Mucosa of stomach (tissue), 1 donor: ENCODE measurements around the gene HSPA6.
"Not testable (repeated sequence)": the region's sequence is repeated elsewhere in the genome, so short reads cannot be mapped to it uniquely, and the experiment has no call there.

ENCODE experiments used
- H3K27me3 ChIP-seq: one replicate; pipeline ENCODE4 v1.7.0; 2013; ENCODE audit warnings: mild to moderate bottlenecking, low read length; ENCODE audit not compliant: control insufficient read depth, insufficient read depth
- H3K36me3 ChIP-seq: one replicate; pipeline ENCODE4 v1.7.0; 2013; ENCODE audit warnings: low read length; ENCODE audit not compliant: control insufficient read depth, insufficient read depth
- H3K4me1 ChIP-seq: one replicate; pipeline ENCODE4 v1.7.0; 2013; ENCODE audit warnings: mild to moderate bottlenecking, low read length; ENCODE audit not compliant: control insufficient read depth, insufficient read depth
- H3K4me3 ChIP-seq: one replicate; pipeline ENCODE4 v1.7.0; 2013; ENCODE audit warnings: low read length
- H3K9ac ChIP-seq: one replicate; pipeline ENCODE4 v1.7.0; 2013; ENCODE audit warnings: mild to moderate bottlenecking, low read length, moderate library complexity
- H3K9me3 ChIP-seq: one replicate; pipeline ENCODE4 v1.7.0; 2013; ENCODE audit warnings: mild to moderate bottlenecking, low read length, moderate library complexity; ENCODE audit not compliant: control insufficient read depth
- donor health status: Pancreatic carcinoma.

Gene HSPA6

DNA sequence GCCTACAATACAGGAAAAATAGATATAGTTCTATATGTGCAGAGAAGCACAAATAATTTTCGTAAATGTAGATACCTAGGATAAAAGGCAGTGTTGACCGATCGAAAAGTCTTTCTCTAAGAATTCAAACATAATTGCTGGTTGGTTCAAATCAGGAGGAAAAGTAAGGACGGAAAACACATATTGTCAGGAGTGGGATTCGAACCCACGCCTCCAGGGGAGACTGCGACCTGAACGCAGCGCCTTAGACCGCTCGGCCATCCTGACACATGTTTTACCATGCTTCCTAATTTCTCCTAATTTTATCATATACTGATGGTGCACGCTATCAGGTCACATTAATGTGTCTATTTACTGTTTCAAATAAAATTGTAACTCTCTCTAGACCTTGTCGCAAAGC, 5.8 kb downstream of the HSPA6 start:
- not testable (repeated sequence) for H3K9ac ChIP-seq, H3K4me3 ChIP-seq, H3K36me3 ChIP-seq, H3K4me1 ChIP-seq, H3K9me3 ChIP-seq, H3K27me3 ChIP-seq

DNA sequence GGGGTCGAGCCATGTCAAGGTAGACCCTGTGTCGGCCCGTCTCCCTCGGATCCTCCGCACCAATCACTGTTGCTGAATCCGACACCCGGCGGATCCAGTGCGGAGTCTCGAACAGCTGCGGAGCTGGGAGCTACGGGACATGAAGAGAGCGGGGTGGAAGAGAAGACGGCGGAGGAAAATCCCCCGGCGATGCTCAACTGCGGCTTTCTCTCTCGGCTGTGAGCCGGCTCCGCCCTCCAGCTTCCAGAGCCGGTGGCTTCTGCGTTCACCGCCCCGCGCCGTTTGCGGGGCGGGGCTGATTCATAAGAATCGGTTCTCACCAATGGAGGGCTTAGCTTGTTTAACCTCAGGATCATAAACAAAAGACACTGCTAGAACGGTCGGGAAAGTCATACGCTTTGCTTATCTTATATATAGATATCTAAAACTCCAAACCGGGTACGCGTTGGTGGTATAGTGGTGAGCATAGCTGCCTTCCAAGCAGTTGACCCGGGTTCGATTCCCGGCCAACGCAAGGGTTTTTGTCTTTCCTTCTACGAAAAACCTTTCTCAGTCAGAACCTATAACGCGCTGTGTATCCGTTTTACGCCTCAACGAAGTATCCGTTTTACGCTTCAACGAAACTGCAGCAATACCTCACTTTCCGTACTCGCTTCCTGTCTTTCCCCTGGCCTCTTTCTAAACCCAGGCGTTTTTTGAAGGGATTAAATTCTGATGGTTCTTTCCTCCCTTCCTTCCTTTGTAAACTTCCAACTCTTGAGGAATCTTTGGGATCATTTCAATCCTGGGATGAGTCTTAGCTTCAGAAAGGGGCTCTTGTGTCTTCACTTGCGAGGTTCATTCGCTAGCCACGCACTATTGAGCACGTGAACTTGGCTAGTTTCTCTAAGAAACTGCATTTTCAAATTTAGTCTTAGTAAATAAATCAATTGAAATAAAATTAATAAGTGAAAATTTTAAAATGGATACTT, 6.6 kb downstream of the HSPA6 start:
- Histone ChIP-seq H3K9ac (peak overlapping the region; percentile 61), H3K4me3 (peak overlapping the region; percentile 56)
- not testable (repeated sequence) for H3K9me3 ChIP-seq, H3K4me1 ChIP-seq, H3K27me3 ChIP-seq, H3K36me3 ChIP-seq

DNA sequence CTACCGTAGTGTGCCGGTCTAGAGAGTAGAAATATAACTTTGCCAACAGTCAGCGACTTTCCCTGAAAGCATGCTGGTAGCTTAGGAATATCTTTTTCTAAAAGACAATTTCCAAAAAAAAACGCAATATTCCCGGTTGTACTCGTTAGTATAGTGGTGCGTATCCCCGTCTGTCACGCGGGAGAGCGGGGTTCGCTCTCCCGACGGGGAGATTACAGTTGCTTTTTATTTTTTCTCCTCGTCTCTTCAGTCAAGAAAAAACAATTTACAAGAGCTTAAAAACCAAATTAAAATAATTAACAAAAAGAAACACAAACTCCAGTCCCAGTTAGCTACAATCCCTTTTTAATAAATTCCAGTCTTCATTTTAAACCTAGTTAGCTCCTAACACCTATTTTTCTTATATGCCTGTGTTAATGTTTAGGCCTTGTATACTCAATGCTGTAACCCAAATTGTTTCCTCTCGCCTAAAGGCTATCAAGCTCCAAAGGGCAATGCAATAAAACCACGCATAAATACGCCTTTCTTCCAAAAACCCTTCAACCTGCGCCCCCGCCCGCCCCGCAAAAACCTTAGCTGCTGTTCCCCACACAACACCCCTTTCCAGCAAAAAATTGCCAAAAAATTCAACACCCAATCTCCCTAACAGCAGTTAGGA, 7.8 kb downstream of the HSPA6 start:
- peaks cover 4% of the 10 kb centered on the region for H3K27me3 ChIP-seq
- H3K36me3 ChIP-seq = no peaks in the 10 kb centered on the region
- no peak overlapping the region for H3K9ac ChIP-seq
- no peaks in the 10 kb centered on the region for H3K9me3 ChIP-seq
- no peak overlapping the region for H3K4me3 ChIP-seq
- H3K4me1 ChIP-seq = peaks cover 5% of the 10 kb centered on the region

DNA sequence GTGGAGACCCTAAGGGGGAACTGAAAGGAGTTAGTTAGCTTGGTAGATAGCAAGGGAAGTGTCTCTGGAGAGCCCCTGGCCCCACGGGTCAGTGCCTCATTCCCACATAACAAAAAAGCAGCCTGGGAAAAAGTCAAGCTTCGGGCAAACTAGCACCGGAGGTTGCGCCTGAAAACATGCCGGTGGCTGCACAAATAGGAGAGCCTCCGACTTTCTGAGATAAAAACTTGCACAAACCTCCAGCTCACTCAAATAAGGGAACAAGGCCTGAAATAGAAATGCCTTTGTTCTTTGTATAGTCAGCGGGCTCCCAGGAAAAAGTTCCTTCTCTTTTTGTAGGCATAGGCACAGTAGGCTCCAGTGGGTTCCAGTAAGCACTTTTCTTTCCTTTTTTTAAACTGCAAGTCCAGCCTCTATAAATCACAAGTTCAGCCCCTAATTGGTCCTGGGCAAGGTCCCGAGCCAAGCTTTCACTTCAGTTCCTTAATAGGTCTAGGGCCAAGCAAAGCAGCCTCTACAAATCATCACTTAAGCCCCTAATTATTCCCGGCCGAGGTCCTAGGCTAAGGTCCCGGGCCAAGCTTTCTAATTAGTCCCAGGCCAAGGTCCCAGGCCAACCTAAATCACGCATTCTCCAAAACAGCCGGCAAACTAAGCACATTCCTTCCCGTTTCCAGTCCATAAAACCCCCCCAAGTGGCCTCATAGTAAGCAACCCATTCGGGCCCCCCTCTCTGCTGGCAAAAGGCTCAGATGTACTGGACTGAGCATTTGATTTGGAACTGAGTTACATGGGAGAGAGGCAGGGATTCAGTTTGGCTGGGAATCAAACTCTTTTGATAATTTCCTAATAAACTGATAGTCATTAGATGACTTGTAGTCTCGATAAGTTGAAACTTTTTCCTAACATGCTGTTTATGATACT, 8.6 kb downstream of the HSPA6 start:
- not testable (repeated sequence) for H3K9me3 ChIP-seq, H3K4me1 ChIP-seq, H3K36me3 ChIP-seq, H3K27me3 ChIP-seq, H3K9ac ChIP-seq, H3K4me3 ChIP-seq

DNA sequence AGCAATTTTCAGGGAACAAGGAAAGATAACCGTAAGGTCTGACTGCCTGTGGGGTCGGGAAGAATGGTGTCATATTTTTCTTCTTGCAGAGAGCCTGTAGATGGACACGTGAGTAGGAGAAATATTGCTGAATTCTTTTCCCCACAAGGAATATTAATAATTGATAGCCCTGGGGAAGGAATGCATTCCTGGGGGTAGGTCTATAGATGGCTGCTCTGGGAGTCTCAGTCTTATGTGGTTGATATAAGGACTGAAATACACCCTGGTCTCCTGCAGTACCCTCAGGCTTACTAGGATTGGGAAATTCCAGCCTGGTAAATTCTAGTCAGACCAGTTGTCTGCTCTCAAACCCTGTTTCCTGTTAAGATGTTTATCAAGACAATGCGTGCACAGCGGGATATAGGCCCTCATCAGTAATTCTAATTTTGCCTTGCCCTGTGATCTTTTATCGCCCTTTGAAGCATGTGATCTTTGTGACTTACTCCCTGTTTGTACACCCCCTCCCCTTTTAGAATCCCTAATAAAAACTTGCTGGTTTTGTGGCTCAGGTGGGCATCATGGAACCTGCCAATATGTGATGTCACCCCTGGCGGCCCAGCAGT, 12.8 kb downstream of the HSPA6 start:
- not testable (repeated sequence) for H3K4me1 ChIP-seq, H3K9ac ChIP-seq, H3K4me3 ChIP-seq, H3K9me3 ChIP-seq, H3K36me3 ChIP-seq, H3K27me3 ChIP-seq

DNA sequence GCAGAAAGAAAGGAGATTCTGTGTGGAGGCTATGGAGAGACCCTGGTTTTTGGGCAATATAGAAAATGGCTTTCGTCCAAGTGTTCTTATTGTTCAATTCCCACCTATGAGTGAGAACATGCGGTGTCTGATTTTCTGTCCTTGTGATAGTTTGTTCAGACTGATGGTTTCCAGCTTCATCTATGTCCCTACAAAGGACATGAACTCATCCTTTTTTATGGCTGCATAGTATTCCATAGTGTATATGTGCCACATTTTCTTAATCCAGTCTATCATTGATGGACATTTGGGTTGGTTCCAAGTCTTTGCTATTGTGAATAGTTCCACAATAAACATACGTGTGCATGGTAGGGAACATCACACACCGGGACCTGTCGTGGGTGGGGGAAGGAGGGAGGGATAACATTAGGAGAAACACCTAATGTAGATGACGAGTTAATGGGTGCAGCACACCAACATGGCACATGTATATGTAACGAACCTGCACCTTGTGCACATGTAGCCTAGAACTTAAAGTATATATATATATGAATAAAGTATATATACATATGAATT, 14.7 kb downstream of the HSPA6 start:
- not testable (repeated sequence) for H3K36me3 ChIP-seq, H3K4me1 ChIP-seq, H3K9ac ChIP-seq, H3K9me3 ChIP-seq, H3K4me3 ChIP-seq, H3K27me3 ChIP-seq

DNA sequence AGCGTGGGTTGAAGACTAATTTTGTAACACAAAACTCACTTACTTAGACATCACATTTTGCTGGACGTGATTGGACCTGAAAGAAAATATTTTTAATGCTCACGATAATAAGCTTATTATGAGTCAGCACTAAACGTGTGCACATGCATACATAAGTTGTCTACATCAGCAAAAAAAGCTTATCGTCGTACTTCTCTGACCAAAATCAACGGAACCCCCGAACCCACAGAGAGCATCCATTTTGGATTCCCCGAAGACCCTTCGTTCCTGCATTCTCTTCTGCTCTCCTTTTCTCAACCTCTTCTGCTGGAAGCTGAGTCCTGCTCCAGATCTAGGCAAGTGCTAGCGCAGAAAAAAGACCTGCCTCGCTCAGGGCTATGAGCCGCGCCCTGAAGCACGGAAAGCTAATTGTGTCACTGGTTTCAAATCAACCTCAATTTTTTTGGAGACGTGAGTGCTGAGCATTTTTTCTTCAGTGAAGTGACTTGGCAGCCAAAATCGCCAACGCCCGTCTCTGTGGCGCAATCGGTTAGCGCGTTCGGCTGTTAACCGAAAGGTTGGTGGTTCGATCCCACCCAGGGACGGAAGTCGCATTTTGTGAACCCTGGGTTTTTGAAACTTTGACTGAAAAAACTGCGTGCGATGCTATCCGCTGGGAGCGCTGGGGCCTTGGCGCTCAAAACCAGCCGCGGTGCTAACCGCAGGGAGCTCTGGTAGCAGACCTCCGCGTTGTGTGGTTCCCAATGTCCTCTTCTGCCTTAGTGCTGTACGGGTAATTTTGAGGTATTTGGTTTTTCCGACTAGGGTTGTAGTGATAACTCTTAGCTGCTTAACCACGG, 15.6 kb downstream of the HSPA6 start:
- not testable (repeated sequence) for H3K36me3 ChIP-seq, H3K27me3 ChIP-seq, H3K4me1 ChIP-seq, H3K9me3 ChIP-seq
- Histone ChIP-seq H3K4me3 (peak overlapping the region; percentile 5), H3K9ac (peak overlapping the region; percentile 42)

DNA sequence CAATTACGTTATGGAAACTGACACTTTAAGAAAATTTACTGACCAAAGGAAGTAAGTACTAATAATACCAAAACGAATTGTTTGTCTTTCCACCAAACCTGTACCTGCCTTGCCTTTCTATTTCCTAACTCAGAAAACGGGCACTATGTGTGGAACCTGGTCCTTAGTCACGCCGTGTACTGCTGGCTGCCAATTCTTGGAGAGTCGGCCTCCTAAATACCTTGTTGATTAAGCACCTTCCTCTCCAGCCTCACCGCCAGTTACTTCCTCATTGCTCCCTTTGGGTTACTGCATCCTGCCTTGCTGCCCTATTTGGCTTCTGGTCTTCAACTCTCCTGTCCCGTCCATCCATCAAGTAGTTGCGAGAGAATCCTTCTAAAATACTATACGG, 16.2 kb downstream of the HSPA6 start:
- H3K9ac ChIP-seq, H3K27me3 ChIP-seq, H3K36me3 ChIP-seq, H3K4me1 ChIP-seq, H3K9me3 ChIP-seq, H3K4me3 ChIP-seq: not testable (repeated sequence)

DNA sequence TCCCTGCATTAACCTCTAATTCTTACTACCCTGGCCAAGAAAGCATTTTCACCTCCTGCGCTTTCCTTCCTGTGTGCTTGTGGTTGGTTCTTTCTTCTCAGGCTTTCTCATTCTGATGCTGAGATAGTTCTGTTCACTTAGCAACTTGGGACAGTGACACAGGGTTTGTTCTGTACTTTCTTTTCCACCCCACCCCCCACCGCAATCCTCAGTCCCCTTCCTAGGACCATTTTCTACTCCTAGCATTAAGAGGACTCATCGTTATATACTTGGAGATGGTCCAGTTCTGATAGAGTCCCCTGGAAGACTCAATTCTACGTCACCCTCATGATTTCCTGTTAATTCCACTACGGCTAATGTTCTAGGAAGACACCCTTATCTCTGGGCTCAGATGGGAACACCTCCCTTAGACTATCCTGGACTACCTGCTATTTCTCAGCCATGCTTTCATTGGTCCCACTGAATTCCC, 17.8 kb downstream of the HSPA6 start:
- not testable (repeated sequence) for H3K4me1 ChIP-seq, H3K4me3 ChIP-seq, H3K36me3 ChIP-seq, H3K9ac ChIP-seq, H3K9me3 ChIP-seq, H3K27me3 ChIP-seq

DNA sequence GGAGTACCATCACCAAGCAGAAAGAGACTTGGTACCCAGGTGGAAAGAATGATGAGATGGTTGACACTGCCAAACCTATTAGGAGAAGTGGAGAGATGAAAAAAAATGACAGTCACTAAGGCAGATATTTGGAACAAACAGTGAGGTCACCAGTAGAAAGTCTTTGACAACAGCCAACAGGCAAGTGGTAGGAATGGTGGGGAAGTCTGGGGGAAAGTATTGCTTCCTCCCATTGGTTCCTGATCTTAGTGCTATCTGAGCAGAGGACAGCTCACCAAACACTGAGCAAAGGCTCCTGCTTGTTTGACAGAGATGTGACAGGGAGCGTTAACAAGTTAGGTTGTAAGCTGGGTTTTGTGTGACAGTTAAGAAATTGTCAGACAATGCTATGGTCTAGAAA, 18.8 kb downstream of the HSPA6 start:
- H3K27me3 ChIP-seq, H3K9me3 ChIP-seq, H3K36me3 ChIP-seq, H3K4me1 ChIP-seq, H3K9ac ChIP-seq, H3K4me3 ChIP-seq: not testable (repeated sequence)
